GM18861 (cell line): ENCODE measurements around the gene HLA-DOB.

Experiments used
- ATAC-seq: cut with Tn5 transposase; IDR thresholded peaks from one replicate; pipeline ENCODE4 v1.9.1; 2021; ENCODE audit not compliant: unreplicated experiment

HLA-DOB gene

DNA sequence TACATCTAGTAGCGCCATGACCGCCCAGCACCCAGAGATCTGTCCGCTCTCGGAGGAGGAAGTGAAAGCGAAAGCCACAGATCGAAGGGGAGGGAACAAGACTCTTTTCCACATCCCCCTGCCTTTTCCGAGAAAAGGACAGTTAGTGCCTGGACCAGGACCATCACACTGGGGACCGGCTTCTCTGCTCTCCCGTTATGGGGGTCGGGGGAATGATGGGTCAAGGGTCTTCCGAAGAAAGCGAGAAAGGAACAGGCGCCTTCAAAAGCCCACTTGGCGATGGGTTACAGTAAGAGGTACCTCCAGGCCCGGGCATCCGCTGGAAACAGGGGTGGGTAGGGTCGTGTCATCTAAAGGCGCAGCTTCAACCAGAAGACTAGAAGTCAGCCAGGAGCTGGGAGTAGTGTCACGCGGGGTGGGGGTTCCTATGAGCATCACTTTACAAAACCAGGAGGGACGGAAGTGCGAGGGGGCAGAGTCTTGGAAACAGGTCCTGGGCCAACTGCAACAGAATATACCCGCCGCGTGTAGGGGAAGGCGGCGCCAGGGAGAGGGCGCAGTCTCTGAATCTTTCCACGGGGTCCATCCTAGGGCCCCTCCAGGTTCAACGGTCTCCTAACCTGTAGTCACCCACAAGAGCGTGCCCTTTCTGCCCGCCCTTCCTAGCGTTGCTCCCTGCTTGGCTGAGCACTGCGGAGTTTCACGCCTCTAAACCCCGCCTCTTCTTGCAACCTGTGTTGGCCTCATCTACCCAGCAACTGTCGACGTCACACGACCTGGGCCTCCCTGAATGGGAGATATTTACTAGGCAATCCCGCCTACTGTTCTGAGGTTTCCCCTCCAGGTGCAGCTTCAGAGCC lies 27.4 kb upstream of the HLA-DOB start, which contains the start of gene PSMB8:
TSS of gene PSMB8 (minus strand) at position 69 of the 860 bp plus-strand sequence. CDS start at position 18, 51 bp downstream.
- peak; percentile 47 for ATAC-seq

DNA sequence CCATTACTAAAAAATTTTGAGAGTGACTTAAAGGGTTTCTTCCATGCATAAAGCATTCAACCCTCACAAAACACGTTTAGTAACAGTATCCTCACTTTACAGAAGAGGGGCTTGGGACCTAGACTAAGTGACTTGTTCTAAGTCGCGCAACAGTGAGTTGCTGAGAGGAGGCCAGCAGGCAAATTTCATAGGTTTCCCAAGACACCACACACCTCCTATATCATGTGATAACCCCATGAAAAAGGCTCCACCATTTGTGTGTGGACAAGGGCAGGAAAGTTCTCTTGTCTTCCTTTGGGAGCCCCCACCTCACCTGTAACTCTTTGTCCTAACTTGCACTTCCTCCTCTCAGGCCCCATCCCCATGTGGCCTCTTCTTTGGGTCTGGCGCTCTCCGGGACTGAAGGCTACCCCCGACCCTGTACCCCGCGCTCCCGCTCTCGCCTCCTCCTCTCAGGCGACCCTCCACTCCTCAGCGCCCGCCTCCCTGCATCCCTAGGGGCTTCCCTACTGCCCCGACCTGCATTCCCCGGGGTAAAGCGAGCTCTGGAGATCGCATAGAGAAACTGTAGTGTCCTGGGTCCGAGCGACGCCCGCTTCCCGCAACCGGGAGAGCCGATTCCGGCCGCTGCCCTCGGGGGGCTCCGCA lies 26.7 kb upstream of the HLA-DOB start:
- no peak for ATAC-seq

DNA sequence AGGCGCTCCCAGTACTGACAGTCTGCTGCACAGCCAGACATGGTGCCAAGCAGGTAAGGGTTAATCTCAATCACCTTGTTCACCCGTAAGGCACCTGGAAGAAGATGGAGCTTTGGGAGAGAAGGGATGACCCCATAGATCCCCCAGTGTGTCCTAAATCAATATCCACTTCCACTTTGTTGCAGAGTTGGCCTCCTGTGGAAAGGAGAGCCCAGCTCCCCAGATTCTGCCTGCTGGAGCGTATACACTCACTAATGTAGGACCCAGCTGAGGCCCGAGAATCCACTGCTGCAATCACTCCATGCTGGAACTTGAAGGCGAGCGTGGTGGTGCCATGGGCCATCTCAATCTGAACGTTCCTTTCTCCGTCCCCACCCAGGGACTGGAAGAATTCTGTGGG lies 25.9 kb upstream of the HLA-DOB start:
- ATAC-seq = no peak

DNA sequence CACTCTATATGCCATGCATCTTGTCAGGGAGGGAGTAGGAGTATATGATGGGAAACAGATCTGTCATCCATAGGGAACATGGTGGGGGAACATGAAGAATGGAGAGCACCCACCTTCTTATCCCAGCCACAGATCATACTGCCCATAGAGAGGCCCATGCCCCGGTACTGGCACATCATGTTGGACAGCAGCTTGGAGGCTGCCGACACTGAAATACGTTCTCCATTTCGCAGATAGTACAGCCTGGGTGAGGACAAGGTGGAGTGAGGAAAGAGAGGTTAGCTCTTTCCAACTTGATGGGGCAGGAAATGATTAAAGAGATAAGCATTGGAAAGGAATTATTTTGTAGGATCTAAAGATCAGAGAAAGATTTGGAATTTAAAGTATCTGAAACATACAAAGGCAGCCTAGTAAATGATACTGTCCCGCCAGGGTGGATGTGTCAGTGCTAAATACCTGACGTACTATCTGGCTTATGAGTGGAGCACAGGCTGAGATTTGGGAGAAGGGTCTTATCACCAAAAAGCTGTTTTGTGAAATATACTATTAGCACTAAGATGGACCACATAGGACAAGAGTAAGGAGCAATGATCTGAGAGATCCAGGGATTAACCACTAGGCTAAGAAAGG lies 25.3 kb upstream of the HLA-DOB start:
- ATAC-seq = no peak

DNA sequence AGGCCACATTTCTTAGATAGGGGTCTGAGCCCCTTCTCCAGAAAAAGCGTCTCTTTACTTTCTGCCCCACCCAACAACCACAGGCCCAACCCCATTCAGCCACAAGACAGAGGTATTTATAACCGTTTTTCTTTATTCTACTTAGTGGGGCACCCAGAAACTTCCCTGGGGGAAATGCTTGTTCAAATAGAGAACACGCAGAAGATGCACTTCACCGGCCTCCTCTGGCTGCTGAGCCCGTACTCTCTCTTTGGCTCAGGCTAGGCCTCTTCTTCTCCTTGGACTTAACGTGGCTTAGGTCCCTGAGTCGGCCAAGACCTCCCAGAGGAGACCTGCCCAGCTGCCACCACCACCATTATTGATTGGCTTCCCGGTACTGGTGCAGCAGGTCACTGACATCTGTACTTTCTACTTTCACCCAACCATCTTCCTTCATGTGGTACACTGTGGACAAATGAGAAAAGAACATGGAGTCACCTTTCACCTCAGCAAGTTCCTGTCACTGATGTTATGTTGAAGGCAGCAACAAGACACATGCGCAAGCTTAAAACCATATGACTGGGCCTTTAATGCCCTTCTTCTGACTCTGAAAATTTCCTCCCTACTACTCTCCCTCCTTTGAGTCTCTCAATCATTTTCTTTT lies 23.9 kb upstream of the HLA-DOB start:
- no peak for ATAC-seq

DNA sequence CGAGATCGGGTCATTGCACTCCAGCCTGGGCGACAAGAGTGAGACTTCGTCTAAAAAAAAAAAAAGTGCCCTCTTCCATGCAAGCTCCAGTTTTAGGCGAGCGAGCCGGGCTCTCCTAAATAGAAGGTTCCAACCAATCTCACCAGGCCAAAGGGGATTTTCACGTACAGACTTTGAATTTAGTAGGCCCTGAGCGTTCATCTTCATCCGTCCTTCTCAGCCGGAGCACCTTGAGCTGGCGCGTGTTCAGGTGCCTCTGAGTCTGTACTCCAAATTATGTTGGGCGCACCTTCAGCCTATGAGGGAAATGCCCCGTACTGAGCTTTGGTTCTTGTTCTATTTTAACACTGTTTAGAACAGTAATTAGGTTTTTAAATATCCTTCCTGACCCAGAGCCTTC lies 22.6 kb upstream of the HLA-DOB start:
- ATAC-seq = no peak

DNA sequence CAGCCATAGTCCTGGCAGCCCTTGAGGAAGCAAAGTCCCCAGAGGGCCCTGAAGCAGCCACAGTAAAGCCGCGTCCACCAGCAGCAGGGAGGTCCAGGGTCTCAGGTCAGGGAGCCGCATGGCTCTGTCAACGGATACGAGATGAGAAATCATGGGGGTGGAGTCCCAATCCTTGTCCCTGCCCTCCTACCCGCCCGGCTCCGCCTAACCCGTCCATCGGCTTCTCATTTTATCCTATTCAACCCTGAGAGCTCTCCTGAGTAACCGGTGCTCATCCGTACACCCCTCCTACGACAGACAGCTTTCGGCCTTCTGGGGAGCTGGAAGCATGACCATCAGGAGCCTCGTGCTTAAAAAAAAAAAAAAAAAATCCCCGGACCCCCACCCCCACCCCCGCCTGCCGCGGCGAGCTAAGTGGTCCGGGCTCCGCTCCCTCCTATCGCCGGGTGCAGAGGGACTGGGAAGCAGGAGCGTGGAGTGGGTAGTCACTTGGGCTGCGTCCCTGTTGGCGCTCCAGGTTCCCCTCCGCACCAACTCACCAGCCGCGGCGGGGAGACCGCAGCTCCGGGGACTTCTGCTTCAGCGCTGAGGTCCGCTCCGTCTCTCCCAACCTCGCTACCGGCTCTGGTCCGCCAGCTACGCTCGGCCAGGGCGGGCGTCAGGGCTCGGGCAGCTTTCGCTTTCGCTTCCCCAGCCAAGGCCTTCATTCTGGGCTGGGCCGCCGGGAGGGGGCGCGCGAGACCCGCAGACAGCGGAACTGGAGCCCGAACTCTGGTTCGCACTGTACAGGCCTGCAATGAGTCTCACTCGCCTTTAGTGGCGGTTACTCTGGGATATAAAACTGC lies 21.5 kb upstream of the HLA-DOB start, which contains the start of gene TAP2:
TSS of gene TAP2 (minus strand) at position 626 of the 845 bp plus-strand sequence. CDS start at position 120, 506 bp downstream.
- peak; percentile 62 for ATAC-seq

DNA sequence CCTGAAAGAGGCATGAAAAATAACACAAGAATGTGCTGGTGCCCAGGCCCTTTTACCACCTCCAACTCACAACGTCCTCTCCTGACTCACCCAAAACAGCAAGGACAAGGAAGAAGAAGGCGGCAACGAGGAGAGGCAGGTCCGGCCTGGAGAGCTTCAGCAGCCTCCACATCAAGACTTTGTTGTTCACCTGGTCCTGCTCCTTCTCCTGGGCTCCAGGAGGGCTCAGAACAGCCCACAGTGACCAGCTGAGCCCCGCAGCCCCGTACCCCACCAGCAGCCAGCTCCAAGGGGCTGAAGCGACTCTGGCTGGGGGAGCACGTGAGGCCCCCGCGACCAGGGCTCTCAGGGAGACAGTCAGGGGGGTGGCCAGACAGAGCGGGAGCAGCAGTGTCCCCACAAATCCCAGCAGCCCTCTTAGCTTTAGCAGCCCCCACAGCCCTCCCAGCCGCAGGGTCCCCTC lies 20.9 kb upstream of the HLA-DOB start:
- ATAC-seq = no peak

DNA sequence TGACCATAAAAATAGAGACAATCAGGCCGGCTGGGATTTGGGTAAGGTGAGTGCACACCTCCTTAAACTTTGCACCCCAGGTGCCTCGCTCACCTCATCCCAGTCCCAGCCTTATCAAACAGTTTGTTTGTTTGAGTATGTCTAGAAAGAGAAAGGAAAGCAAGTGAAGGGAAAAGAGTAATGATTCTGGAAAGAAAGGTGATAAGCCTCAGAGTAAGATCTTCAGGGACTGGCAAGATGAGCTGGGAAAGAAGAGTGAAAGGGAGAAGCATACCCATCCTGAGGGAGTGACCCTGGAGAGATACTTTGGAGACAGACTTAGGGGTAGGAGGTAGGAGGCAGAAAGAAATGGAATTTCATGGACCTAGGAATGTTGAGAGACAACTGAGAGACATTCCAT lies 20.1 kb upstream of the HLA-DOB start:
- ATAC-seq = no peak

DNA sequence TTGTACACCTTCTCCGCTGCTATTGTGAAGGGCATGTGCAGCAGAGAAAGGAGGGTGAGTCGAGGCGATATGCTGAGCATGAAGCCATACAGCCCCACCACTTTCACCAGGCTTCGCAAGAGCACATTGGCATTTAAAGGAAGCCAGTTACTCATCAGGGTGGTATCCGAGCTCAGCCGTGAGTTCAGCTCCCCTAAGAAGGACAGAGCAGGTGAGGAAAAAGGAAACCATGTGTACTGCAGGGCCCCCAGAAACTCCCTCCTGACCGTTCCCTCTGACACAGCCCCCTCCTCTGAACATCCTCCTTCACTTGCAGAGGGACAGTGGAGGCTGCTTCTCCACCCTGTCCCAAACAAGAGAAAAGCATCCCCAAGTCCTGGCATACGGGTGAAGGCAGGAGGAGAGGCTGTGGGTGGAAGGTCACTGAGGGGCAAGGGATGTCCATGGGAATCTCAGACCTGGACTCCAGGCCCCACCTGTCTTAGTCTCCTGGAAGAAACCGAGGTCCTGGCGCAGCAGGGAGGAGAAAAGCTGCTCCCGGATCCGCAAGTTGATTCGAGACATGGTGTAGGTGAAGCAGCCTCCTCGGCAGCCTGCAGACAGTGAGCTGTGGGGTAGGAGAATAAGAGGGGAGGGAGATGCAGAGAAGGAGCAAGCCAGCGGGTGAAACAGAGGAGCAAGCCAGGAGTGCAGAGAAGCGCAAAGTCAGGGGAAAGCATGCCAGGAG lies 18.5 kb upstream of the HLA-DOB start:
- no peak for ATAC-seq

DNA sequence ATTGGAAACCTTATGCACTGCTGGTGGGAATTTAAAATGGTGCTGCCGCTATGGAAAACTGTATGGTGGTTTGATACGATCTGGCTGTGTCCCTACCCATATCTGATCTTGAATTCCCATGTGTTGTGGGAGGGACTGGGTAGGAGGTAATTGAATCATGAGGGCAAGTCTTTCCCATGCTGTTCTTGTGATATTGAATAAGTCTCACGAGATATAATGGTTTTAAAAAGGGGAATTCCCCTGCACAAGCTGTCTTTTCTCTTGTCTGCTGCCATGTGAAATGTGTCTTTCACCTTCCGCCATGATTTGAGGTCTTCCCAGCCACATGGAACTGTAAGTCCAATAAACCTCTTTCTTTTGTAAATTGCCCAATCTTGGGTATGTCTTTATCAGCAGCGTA lies 16.9 kb upstream of the HLA-DOB start:
- ATAC-seq = no peak

DNA sequence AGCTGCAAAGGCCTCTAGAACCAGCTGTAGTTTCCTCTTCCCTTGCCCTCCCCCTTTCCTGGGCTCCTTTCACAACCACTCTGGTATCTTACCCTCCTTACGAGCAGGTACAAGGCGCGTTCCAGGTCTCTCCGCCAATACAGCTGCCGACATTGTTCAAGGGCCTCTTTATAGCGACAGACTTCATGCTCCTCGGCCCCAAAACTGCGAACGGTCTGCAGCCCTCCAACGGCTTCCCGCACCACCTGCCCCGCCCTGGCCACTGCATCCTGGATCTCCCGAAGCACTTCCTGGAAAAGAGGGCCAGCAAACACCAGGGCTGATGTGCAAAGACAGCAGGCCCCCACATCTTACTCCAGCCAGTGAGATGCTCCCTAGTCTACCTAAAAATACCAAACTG lies 15.7 kb upstream of the HLA-DOB start:
- no peak for ATAC-seq

DNA sequence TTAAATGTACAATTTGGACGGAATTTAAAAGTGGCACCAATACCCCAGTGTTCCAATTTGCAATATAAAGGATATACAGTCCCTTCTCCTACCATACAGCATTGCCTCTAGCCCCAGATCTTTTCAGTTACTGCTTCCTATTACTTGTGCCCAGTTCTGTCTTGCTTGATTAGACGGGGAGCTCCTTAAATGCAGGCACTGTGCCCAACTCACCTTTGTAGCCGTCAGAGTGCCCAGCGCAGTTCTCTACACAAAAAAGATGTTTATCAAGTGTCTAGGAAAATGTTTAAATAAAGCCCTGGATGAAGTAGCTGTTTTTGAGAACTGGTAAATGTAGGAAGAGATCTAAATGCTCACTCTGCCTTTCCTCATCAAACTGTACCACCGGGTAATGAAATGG lies 14.1 kb upstream of the HLA-DOB start:
- no peak for ATAC-seq

DNA sequence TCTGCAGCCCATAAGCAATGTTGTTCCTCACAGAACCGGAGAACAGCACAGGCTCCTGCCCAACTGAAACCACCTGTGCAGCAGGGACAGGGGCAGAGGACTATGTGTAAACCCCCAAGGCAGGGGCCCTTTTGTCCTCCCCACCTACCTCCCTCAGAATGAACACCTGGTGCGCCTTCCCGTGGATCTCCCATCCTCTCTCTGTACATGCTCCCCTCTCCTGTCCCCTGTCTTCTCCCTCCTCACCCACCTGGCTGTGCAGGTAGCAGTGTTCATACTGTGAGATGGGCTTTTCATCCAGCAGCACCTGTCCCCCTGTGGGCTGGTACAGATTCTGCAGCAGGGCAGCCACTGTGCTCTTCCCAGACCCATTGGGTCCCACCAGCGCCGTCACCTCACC lies 13.2 kb upstream of the HLA-DOB start:
- ATAC-seq = no peak

DNA sequence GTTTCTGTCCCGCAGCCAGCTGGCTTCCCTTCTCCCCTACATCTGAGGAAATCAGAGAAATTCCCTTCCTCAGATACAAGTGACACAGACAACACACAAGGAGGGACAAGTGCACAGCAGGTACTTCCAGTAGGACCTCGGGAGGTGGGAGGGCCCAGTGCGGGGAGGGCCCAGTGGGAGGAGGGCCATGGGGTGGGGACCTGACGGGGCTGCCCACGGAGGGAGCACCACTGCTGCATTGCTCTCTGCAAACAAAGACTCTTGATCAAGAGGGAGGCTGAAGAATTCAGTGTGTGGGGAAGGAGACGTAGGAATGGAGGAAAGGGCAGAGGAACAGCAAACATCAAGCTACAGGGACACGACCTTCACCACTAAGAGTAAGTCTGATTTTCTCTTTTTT lies 12.7 kb upstream of the HLA-DOB start:
- ATAC-seq = no peak

DNA sequence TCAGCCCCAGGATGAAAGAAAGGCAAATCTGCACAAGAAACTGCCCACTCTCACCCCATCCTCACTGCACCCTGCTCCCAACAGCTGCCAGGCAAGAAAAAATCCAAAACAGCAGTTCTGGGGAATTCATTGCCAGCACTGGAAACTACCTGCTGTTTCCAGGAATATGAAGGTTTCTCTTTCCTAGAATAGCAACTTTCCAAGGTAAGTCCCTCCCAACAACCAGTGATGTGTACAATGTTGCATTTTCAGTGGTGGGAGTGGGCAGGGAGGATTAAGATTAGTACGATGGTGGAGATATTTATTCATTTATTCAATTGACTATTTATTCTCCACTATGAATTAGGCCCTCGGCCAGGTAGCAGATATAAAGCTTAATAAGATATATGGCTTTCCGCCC lies 10.2 kb upstream of the HLA-DOB start:
- no peak for ATAC-seq

DNA sequence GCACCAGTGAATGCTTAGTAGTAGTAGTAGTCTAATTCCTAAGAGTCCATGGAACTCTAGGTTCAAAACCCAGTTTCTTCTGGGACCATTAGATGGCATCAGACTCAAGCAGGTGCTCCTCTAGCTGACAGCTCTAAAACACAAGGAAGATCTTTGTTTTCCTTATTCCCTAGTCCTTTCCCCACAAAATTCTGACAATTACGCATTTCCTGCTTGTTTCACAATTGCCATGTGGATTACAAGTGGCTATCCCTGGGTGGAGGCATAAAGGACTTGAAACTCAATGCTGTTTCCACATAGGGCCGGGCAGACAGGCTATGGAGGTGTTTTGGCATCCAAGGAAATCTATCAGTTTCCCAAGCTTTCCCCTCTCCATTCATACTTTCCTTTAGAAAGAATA lies 9.2 kb upstream of the HLA-DOB start:
- no peak for ATAC-seq

DNA sequence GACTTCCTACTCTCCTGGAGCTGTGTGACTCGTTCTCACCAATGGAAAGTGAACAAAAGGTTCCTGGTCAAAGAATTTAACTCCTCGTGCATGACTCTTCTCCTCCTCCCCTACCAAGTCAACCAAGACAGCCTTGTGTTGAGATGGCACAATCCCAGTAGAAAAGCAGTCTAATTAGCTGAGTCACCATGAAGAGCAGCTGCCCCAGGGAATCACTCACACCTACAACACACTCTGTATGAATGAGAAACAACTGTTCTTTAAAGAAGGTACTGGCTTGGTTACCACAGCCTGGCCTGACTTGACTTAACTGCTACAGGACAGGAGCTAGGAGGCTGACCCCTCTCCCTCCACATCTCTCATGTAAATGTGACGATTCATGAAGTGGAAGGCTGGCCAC lies 2.9 kb upstream of the HLA-DOB start:
- ATAC-seq = no peak

DNA sequence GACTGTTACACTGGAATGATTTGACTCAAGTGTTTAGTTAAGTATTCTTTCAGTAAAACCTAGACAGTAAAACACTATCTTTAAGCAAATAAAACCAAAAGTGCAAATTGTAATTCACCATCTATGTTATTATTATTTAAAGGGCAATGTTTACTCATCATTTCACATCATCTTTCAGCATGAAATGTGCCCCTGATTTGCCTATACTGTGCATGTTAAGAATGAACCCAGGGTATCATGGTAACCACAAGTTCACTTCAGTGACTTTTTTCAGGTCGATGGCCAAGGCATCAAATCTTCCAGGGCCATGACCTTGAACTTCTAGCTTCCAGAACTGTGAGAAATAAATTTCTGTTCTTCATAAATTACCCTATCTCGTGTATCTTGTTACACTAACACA lies 2.1 kb upstream of the HLA-DOB start:
- no peak for ATAC-seq

DNA sequence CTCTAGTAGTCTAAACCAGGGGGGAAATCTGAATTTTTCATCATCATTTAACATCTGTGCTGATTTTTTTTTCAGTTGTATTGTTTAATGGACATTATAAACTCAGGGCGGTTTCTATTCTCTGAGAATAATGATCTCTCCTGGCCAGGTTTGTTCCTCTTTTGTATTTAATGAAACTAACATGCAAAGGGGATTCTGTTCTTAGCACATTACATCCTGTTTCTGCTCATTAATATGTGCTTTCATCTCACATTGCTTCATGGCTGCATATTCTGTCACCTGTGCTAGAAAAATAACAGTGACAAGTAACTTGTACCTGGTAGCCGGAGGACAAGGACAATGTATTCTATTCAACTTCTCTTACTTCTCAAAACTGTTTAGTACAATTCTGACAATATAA lies 806 bp downstream of the HLA-DOB start:
- peak; percentile 39 for ATAC-seq
